AG04450 (cell line): ENCODE results near the gene FAM186B. TPM values are rescaled to one million over a fixed set of nuclear protein-coding genes. Genes with fewer than 3 reads are reported as not detected.

Experiments used
- CTCF ChIA-PET: fragments of 300-600, 350-600 bp; formaldehyde crosslinking; extraction: SDS; loops from one replicate; lab custom pipeline; 2022; ENCODE audit warnings: antibody characterized with exemption, inconsistent platforms; lab: Charles Lee
- POLR2A ChIA-PET: fragments of 350-600 bp; formaldehyde crosslinking; extraction: SDS; loops from one replicate; lab custom pipeline; 2021; ENCODE audit warnings: antibody characterized with exemption, inconsistent platforms; lab: Yijun Ruan, JAX
- DNase-seq: peaks from one replicate; pipeline ENCODE4 v3.0.0-alpha.2; 2011; ENCODE audit warnings: low read depth, low spot score
- H3K27ac ChIP-seq: one replicate; pipeline ENCODE4 v1.5.1; 2012; ENCODE audit warnings: low read depth, low read length, control low read depth
- H3K27me3 ChIP-seq: one replicate; pipeline ENCODE4 v1.6.0; 2012; ENCODE audit warnings: low read length; ENCODE audit not compliant: control insufficient read depth, insufficient read depth
- H3K4me3 ChIP-seq: 2 replicates; pipeline ENCODE4 v1.5.1; 2011; ENCODE audit warnings: mild to moderate bottlenecking, low read depth, low read length, control low read depth
- H3K9me3 ChIP-seq: 2 replicates; pipeline ENCODE4 v1.5.1; 2012; ENCODE audit warnings: low read length; ENCODE audit not compliant: control insufficient read depth, insufficient read depth
- polyA plus RNA-seq: library from polyadenylated mRNA; depleted of rRNA; stranded (reverse); fragments of >200 nt; gene quantifications from 2 replicates; pipeline ENCODE4 v1.2.3, GENCODE V29; 2011
- TF ChIP-seq, protein P1 (sequence below): IDR thresholded peaks from 2 replicates; pipeline ENCODE4 v1.5.1; 2011; ENCODE audit warnings: low read depth, low read length, control low read depth, inconsistent platforms

Gene FAM186B
- polyA plus RNA-seq, 1 experiment, result 0.05 TPM

DNA sequence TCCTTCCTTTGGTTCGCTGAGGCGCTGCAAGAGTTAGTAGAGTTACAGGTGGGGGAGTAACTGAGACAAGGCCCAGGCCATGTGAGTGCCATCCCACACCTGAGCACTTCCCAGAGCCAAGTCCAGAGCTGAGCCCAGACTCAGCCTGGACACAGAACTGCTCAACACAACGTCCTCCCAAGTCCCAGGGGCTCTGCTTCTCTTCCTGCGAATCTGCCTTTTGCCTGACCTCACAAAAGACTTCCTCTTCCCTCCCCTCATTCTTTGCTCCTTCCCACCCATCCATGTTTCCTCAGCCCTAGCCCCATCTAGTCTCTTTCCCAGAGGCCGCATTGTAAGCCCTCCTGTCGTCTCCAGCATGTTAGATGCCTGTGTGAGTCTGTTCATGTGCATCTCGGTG, 20.8 kb downstream of the FAM186B start:
- Histone ChIP-seq H3K27ac (no peak overlapping the region), H3K4me3 (no peak overlapping the region), H3K27me3 (no peaks in the 10 kb centered on the region), H3K9me3 (no peaks in the 10 kb centered on the region)
- no peak for DNase-seq
- POLR2A ChIA-PET, result no interaction called here
- CTCF ChIA-PET, result interaction anchor here (7.6 kb wide), 1 partner anchor 227 kb away, joined by 120 read pairs; no protein-coding TSS in a partner anchor
- TF ChIP-seq, protein P1, sequence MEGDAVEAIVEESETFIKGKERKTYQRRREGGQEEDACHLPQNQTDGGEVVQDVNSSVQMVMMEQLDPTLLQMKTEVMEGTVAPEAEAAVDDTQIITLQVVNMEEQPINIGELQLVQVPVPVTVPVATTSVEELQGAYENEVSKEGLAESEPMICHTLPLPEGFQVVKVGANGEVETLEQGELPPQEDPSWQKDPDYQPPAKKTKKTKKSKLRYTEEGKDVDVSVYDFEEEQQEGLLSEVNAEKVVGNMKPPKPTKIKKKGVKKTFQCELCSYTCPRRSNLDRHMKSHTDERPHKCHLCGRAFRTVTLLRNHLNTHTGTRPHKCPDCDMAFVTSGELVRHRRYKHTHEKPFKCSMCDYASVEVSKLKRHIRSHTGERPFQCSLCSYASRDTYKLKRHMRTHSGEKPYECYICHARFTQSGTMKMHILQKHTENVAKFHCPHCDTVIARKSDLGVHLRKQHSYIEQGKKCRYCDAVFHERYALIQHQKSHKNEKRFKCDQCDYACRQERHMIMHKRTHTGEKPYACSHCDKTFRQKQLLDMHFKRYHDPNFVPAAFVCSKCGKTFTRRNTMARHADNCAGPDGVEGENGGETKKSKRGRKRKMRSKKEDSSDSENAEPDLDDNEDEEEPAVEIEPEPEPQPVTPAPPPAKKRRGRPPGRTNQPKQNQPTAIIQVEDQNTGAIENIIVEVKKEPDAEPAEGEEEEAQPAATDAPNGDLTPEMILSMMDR, result no peak

DNA sequence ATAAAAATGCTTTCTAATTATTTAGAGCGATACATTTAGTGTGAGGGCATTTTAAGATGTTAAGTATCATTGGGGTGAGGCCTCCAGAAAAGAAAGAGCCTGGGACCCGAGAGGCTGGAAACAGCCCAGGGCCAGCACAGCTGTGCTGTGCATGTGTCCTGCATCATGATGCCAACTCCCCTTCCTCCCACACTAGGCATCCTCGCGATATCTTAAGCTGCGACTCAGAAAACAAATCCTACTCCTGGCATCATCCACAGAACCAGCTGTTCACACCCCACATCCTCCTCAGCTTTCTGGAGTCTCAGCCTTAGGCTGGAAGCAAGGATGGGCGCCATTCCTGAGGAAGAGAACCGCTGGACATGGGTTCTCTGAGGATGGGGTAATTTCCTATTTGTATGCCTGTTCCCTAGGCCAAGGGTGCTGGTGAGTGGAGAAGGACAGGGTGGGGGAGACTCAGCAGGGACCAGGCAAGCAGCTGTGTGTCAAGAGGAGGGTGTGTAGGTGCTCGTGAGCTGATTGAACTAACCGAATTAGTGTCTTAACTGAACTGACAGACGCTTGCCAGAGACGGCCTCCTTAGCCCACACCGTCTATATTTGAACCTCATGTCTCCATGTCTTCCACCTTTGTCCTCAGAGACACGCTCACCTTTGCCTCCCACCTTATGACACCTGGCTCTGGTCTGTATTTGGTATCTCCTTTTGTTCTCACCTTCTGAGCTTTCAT, 21.9 kb downstream of the FAM186B start:
- CTCF ChIA-PET, result interaction anchor here (0.9 to 7.6 kb wide), 5 partner anchors 40 to 294 kb away, joined by 3 to 120 read pairs (median 4); partner anchors contain the start of gene PRPF40B
- H3K9me3 ChIP-seq, result no peaks in the 10 kb centered on the region
- H3K27me3 ChIP-seq, result no peaks in the 10 kb centered on the region
- no peak overlapping the region for H3K27ac ChIP-seq
- H3K4me3 ChIP-seq, result no peak overlapping the region
- DNase-seq, result no peak
- TF ChIP-seq, protein P1, result no peak
- POLR2A ChIA-PET, result no interaction called here

DNA sequence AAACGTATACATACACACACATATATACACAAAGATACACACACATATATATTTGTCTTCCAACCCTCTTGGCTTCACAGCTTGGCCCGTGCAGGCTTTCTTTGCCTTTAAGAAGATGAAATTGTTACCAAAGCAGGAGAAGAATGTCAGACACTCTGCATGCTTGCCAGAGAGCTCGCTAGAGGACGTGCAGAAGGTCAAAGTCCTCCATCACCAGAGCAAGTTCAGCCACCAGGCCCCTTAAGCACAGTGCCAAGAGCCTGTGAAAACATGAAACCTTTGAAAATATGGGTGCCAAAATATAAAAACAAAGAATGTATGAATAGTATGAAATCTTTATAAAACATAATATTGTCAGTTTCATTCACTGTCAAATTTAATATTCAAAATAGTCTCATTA, 22.6 kb downstream of the FAM186B start:
- ChIA-PET CTCF (interaction anchor here (0.9 to 7.6 kb wide), 5 partner anchors 41 to 294 kb away, joined by 3 to 120 read pairs (median 4); partner anchors contain the start of gene PRPF40B), POLR2A (no interaction called here)
- no peak for DNase-seq
- no peaks in the 10 kb centered on the region for H3K27me3 ChIP-seq
- H3K27ac ChIP-seq, result no peak overlapping the region
- H3K4me3 ChIP-seq, result no peak overlapping the region
- no peaks in the 10 kb centered on the region for H3K9me3 ChIP-seq
- TF ChIP-seq, protein P1, result no peak

DNA sequence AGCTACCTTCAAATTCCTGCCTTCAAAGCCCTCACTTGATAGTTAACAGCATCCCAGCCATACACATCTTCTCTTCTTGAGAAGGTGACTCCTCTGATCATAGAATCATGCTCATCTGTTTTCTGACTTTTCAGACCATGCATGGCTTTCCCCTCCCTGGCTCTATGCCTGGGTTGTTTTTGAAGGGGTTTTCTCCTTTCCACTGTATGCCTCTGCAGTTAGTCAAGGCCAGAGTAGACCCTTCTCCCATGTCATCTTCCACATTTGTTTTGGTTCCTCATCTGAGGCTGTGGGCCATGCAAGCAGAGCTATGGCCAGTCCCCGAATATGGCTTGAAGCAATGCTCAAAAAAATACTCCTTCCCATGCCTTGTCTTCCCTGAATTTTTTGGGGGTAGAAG, 23.2 kb downstream of the FAM186B start:
- no peak for DNase-seq
- Histone ChIP-seq H3K4me3 (no peak overlapping the region), H3K27me3 (no peaks in the 10 kb centered on the region), H3K27ac (no peak overlapping the region), H3K9me3 (no peaks in the 10 kb centered on the region)
- ChIA-PET POLR2A (no interaction called here), CTCF (interaction anchor here (0.9 to 7.6 kb wide), 6 partner anchors 27 to 293 kb away, joined by 3 to 120 read pairs (median 6); no protein-coding TSS in a partner anchor)
- TF ChIP-seq, protein P1, result no peak
